ENCODE data around the gene ZMYM1.

GRCh38 chr1:35058988-35059387, 20.2 kb upstream of the ZMYM1 start:
- TF ChIP-seq CTCF (IDR thresholded peaks at IDR 0.05) (no peak), POLR2A (IDR thresholded peaks at IDR 0.05) (no peak)

Data from upper lobe of left lung (tissue), 4 donors.